Kidney glomerular epithelial cell (primary cell): Measurements from ENCODE around the gene IRAK4.

Source experiments
- DNase-seq: peaks from one replicate; lab custom pipeline; 2025; lab: John Stamatoyannopoulos, UW

The IRAK4 gene

DNA sequence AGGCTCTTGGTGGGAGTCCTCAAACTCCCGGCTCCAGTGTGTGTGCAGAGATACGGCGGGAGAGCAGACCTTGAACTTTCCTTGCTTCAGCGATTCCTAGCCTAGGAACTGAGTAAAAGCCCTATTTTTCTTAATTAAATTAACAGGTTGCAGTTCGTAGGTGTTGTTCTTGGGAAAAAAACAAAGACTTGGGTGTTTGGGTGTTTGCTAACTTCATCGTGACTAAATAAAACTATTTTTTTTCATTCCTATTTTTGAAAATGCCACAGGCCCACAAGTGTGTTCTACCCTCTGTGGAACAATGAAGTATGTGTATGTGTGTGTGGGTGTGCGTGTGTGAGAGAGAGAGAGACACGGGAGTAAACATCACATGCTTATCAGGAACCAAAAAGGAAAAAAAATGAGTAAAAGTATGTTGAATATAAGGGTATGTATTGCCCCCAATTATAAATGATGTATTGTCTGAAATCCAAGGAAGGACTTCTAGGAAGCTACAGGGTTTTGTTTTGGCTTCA lies 77.8 kb downstream of the IRAK4 start:
- DNase-seq: no peak
